ENCODE results near the gene TBL2. TPM values are rescaled to one million over a fixed set of nuclear protein-coding genes. Genes with fewer than 3 reads are reported as not detected.

TBL2 gene
- total and polyA plus RNA-seq, 10 of the 15 experiments (the other 5 are each of a cell fraction or from before 2014, with no cell fraction given): 1.1 to 49.7 (median 26.7) TPM

GRCh38 chr7:73593207-73594045 lies 15.0 kb upstream of the TBL2 start:
- FAIRE-seq: no peak
- H4K20me1 ChIP-seq (ENCODE audit: control insufficient read depth, insufficient read depth): no peaks in the 10 kb centered on the region
- POLR2A ChIA-PET: no interaction called here

More at GRCh38 chr7:73593207-73594045, 15.0 kb upstream of the TBL2 start:
- H3K4me3 ChIP-seq: no peak overlapping the region
- CTCF ChIA-PET: interaction anchor here (1.0 kb wide), 1 partner anchor 13 kb away, joined by 5 read pairs; no protein-coding TSS in a partner anchor
- no peaks in the 10 kb centered on the region for H3K27me3 ChIP-seq (replicated peaks in 1 of 2; ENCODE audit: control insufficient read depth in 2 of 2, insufficient read depth in 2 of 2, low read length in 1 of 2)
- no peak overlapping the region for H3K27ac ChIP-seq (ENCODE audit: control insufficient read depth, insufficient read depth)
- TF ChIP-seq CTCF (IDR thresholded peaks at IDR 0.05 in 2 of 3, conservative IDR thresholded peaks at IDR 0.05 in 1 of 3; ENCODE audit: control insufficient read depth in 2 of 3, extremely low read depth in 1 of 3, insufficient read depth in 1 of 3, low read depth in 3 of 3, low read length in 3 of 3): peak in 2 of 3 experiments; percentile 9 to 20; a peak in 2 of 6 replicates
- TF ChIP-seq RAD21 (IDR thresholded peaks at IDR 0.05; ENCODE audit: insufficient read depth, low read depth, low read length): 0 out of 2 replicates have a peak, but pooled peaks have one; percentile 8
- no peak for TF ChIP-seq TAF1 (IDR thresholded peaks at IDR 0.05; ENCODE audit: borderline replicate concordance, low read depth, low read length)
- TF ChIP-seq PKNOX1 (IDR thresholded peaks at IDR 0.05): no peak
- no peaks in the 10 kb centered on the region for H3K36me3 ChIP-seq (ENCODE audit: control insufficient read depth in 2 of 2, insufficient read depth in 2 of 2, low read length in 1 of 2)
- peak; percentile 55 for ATAC-seq
- H3K9ac ChIP-seq (ENCODE audit: control insufficient read depth, insufficient read depth, low read length): no peak overlapping the region
- in situ Hi-C loops (cut with MboI) (no loop called here), intact Hi-C loops (cut with micrococcal nuclease; ENCODE audit: unreplicated experiment) (no loop called here)
- H3K9me3 ChIP-seq (replicated peaks; ENCODE audit: control insufficient read depth, insufficient read depth, low read length): no peaks in the 10 kb centered on the region
- SMC1A ChIA-PET (ENCODE audit: uncharacterized antibody, unreplicated experiment): no interaction called here
- BruUV-seq (replicated peaks): no TSS peak
- no peaks in the 10 kb centered on the region for H3K4me1 ChIP-seq (ENCODE audit: control insufficient read depth, insufficient read depth, low read length)
- no peak overlapping the region for H2AFZ ChIP-seq (ENCODE audit: control insufficient read depth, low read depth, low read length)
- 37% methylated on average over 14 of the region's 14 CpGs for WGBS (ENCODE audit: insufficient coverage, insufficient replicate concordance, low lambda C conversion rate, missing lambda C conversion rate)
- RAD21 ChIA-PET (ENCODE audit: unreplicated experiment): no interaction called here
- DNase-seq (ENCODE audit: low read depth, low spot score): no peak
- H3K79me2 ChIP-seq (ENCODE audit: control insufficient read depth, insufficient read depth, low read length): no peaks in the 10 kb centered on the region
- H3K4me2 ChIP-seq (ENCODE audit: control insufficient read depth, insufficient read depth): no peak overlapping the region

All from GM12878 (cell line).